IMR-90 (cell line): Measurements from ENCODE around the gene RASGRP3.

Experiments
- BHLHE40 ChIP-seq: fragments of 150-350 bp; IDR thresholded peaks from 2 replicates; pipeline ENCODE4 v1.6.1; 2016; ENCODE audit warnings: mild to moderate bottlenecking, low read depth, low read length
- CEBPB ChIP-seq: IDR thresholded peaks from 2 replicates; pipeline ENCODE4 v1.6.1; 2012; ENCODE audit warnings: low read depth, low read length, improper control_type of control experiment
- FOS ChIP-seq: fragments of 150-350 bp; IDR thresholded peaks from 2 replicates; pipeline ENCODE4 v1.6.1; 2016; ENCODE audit warnings: low read depth, low read length
- MAZ ChIP-seq: IDR thresholded peaks from 2 replicates; pipeline ENCODE4 v1.6.1; 2012; ENCODE audit warnings: low read depth, mild to moderate bottlenecking, low read length, improper control_type of control experiment, moderate library complexity, borderline replicate concordance
- MXI1 ChIP-seq: IDR thresholded peaks from 2 replicates; pipeline ENCODE4 v1.6.1; 2012; ENCODE audit warnings: low read depth, mild to moderate bottlenecking, low read length, moderate library complexity, borderline replicate concordance
- POLR2A ChIP-seq: IDR thresholded peaks from 2 replicates; pipeline ENCODE4 v1.6.1; 2012; ENCODE audit warnings: mild to moderate bottlenecking, low read depth, low read length
- RAD21 ChIP-seq: IDR thresholded peaks from 2 replicates; pipeline ENCODE4 v1.6.1; 2012; ENCODE audit warnings: low read length, improper control_type of control experiment
- RCOR1 ChIP-seq: IDR thresholded peaks from 2 replicates; pipeline ENCODE4 v1.6.1; 2012; ENCODE audit warnings: mild to moderate bottlenecking, low read length, improper control_type of control experiment; ENCODE audit not compliant: insufficient replicate concordance
- RFX5 ChIP-seq: IDR thresholded peaks from 2 replicates; pipeline ENCODE4 v1.8.0; 2012; ENCODE audit warnings: low read depth, mild to moderate bottlenecking, low read length, moderate library complexity
- TF ChIP-seq, protein P1 (sequence below): conservative IDR thresholded peaks from 2 replicates; pipeline ENCODE4 v1.5.1; 2012; ENCODE audit warnings: mild to moderate bottlenecking, low read depth, low read length, improper control_type of control experiment
- TF ChIP-seq, protein P2 (sequence below): fragments of 150-350 bp; IDR thresholded peaks from 2 replicates; pipeline ENCODE4 v1.6.1; 2017; ENCODE audit warnings: mild to moderate bottlenecking, antibody characterized with exemption, low read length, low read depth

DNA sequence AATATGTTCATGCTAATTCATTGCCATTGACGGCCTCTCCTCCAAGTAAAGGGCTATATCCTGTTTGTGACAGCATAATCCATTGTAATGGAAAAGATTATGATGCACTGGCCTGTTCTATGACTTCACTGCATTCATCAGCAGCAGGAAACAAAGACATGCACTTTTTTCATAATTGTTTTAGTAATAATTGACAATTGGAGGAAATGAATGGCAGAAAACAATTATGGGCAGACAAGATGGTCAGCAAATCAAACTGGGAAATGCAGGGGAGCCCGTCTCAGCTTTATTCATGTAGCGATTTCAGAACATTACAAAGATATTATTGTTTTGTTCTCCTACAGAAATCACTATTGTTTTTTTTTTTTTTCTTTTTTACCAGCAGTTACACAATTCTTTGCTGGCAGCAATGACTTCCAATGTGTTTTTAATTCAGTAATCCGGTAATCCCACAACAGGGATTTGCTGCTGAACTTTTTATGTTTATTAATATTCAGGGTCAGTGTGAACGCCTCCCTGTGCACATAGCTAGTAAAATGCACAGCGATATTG lies 33.8 kb upstream of the RASGRP3 start:
- no peak for TF ChIP-seq RAD21
- TF ChIP-seq, protein P1, sequence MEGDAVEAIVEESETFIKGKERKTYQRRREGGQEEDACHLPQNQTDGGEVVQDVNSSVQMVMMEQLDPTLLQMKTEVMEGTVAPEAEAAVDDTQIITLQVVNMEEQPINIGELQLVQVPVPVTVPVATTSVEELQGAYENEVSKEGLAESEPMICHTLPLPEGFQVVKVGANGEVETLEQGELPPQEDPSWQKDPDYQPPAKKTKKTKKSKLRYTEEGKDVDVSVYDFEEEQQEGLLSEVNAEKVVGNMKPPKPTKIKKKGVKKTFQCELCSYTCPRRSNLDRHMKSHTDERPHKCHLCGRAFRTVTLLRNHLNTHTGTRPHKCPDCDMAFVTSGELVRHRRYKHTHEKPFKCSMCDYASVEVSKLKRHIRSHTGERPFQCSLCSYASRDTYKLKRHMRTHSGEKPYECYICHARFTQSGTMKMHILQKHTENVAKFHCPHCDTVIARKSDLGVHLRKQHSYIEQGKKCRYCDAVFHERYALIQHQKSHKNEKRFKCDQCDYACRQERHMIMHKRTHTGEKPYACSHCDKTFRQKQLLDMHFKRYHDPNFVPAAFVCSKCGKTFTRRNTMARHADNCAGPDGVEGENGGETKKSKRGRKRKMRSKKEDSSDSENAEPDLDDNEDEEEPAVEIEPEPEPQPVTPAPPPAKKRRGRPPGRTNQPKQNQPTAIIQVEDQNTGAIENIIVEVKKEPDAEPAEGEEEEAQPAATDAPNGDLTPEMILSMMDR, result no peak
- no peak for TF ChIP-seq POLR2A
- no peak for TF ChIP-seq FOS
- TF ChIP-seq CEBPB, result no peak
- no peak for TF ChIP-seq MXI1
- TF ChIP-seq, protein P2, sequence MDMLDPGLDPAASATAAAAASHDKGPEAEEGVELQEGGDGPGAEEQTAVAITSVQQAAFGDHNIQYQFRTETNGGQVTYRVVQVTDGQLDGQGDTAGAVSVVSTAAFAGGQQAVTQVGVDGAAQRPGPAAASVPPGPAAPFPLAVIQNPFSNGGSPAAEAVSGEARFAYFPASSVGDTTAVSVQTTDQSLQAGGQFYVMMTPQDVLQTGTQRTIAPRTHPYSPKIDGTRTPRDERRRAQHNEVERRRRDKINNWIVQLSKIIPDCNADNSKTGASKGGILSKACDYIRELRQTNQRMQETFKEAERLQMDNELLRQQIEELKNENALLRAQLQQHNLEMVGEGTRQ, result no peak
- TF ChIP-seq RCOR1, result no peak
- TF ChIP-seq BHLHE40, result no peak
- TF ChIP-seq MAZ, result no peak
- TF ChIP-seq RFX5, result no peak
